Stomach (tissue), 4 donors: ENCODE results near the gene MAP2K4.

ENCODE experiments used
- CTCF ChIP-seq, 7 experiments: fragments of 450-650 bp in 4 of 7; fragments of 200-600 bp in 3 of 7; sonication (generic) in 3 of 7; IDR thresholded peaks; one replicate each; pipeline ENCODE4 v1.5.1; 2016 to 2019; ENCODE audit warnings: antibody characterized with exemption in 7 of 7, control low read depth in 2 of 7, mild to moderate bottlenecking in 1 of 7
- POLR2A ChIP-seq, 4 donors: fragments of 450-650 bp; IDR thresholded peaks; one replicate each; pipeline ENCODE4 v1.6.1; 2016; ENCODE audit warnings: antibody characterized with exemption in 4 of 4, control low read depth in 2 of 4, mild to moderate bottlenecking in 1 of 4, moderate library complexity in 1 of 4
- POLR2AphosphoS5 ChIP-seq, 3 donors: sonication (generic); formaldehyde crosslinking; IDR thresholded peaks; one replicate each; pipeline ENCODE4 v1.6.1; 2016; ENCODE audit warnings: antibody characterized with exemption in 3 of 3

GRCh38 chr17:12113156-12113555 is 92.5 kb downstream of the MAP2K4 start:
- no peak for TF ChIP-seq CTCF (IDR thresholded peaks at IDR 0.05)
- TF ChIP-seq POLR2A (IDR thresholded peaks at IDR 0.05), result no peak
- TF ChIP-seq POLR2AphosphoS5 (IDR thresholded peaks at IDR 0.05), result no peak
